ENCODE results near the gene NPL.

NPL gene

DNA sequence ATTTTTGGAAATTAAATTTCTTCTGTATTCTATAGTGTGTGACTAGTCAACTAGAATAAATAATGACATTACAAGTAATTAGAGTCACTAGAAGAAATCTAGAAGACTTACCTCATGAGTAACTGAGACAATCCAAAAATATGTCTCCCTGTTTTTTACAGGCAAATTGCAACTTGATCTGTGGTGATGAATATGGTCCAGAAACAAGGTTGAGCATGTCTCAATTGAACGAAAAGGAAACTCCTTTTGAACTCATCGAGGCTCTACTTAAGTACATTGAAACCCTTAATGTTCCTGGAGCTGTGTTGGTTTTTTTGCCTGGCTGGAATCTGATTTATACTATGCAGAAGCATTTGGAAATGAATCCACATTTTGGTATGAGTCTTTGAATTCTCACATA lies 86.3 kb downstream of the NPL start:
- DNase-seq: no peak

GRCh38 chr1:182877331-182877730 lies 87.8 kb downstream of the NPL start:
- no peak for DNase-seq

DNA sequence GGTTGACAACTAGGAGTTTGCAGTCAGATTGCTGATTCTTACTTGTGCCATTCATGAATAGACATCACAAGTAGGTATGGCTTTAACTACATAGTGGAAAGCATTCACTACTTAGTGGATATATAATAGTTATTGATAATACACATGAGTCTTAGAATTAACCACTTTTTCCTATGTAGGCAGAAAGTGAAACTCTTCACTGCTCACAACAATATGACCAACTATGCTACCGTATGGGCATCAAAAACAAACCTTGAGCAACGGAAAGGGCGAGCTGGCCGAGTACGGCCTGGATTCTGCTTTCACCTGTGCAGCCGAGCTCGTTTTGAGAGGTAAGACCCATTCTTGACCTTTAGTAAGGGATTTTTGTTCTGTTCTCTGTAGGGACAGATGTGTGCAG lies 88.3 kb downstream of the NPL start:
- no peak for DNase-seq

All from activated T-cell treated with anti-CD3 and anti-CD28 coated beads for 4 hours (primary cell).